CD4-positive, alpha-beta T cell treated with Interleukin-12 subunit alpha and Interleukin-12 subunit beta, for 1 hour (primary cell): Measurements from ENCODE around the gene PCDHA4.
"Not testable (repeated sequence)": the region's sequence is repeated elsewhere in the genome, so short reads cannot be mapped to it uniquely, and the experiment has no call there.

Source experiments
- DNase-seq: peaks from one replicate; pipeline ENCODE4 v3.0.0-alpha.2; 2020

Gene PCDHA4

GRCh38 chr5:140822281-140822629 is 15.4 kb downstream of the PCDHA4 start:
- DNase-seq: no peak

DNA sequence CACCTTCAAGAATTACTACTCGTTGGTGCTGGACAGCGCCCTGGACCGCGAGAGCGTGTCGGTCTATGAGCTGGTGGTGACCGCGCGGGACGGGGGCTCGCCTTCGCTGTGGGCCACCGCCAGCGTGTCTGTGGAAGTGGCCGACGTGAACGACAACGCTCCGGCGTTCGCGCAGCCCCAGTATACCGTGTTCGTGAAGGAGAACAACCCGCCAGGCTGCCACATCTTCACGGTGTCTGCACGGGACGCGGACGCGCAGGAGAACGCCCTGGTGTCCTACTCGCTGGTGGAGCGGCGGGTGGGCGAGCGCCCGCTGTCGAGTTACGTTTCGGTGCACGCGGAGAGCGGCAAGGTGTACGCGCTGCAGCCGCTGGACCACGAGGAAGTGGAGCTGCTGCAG is 16.1 kb downstream of the PCDHA4 start:
- not testable (repeated sequence) for DNase-seq

GRCh38 chr5:140823475-140823874 is 16.6 kb downstream of the PCDHA4 start:
- DNase-seq: no peak

GRCh38 chr5:140827704-140828361 is 21.0 kb downstream of the PCDHA4 start, which contains the start of gene PCDHA6:
PCDHA6 (plus strand) TSS chr5:140827960; CDS start chr5:140828092, 132 bp downstream.
- DNase-seq: no peak

- DNase-seq: no peak
Measured at GRCh38 chr5:140828362-140828737, 21.5 kb downstream of the PCDHA4 start.

- not testable (repeated sequence) for DNase-seq
Measured at GRCh38 chr5:140829511-140830501, 22.9 kb downstream of the PCDHA4 start.

DNA sequence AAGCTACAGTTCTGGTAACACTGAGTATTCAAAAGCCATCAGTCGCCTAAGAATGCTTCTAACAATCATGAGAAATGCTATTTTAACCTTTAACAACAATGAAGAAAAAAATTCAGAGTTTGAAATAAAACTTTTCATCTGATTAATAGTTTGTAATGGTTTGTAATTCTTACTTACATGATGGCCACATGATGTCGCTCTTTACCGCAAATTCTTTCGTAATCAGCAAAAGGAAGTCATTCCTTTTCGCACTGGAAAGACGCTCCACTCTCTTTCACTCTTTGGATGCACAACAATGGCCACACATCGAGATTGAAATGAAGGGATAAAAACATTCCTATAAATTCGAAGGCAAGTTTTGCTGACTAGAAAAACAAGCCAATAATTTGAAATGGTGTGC is 27.1 kb downstream of the PCDHA4 start, which contains the start of gene PCDHA7:
Gene PCDHA7, plus strand, starts transcription at position 277 of the 400 bp plus-strand sequence. Its CDS starts 115 bp downstream, at position 392.
- no peak for DNase-seq

DNA sequence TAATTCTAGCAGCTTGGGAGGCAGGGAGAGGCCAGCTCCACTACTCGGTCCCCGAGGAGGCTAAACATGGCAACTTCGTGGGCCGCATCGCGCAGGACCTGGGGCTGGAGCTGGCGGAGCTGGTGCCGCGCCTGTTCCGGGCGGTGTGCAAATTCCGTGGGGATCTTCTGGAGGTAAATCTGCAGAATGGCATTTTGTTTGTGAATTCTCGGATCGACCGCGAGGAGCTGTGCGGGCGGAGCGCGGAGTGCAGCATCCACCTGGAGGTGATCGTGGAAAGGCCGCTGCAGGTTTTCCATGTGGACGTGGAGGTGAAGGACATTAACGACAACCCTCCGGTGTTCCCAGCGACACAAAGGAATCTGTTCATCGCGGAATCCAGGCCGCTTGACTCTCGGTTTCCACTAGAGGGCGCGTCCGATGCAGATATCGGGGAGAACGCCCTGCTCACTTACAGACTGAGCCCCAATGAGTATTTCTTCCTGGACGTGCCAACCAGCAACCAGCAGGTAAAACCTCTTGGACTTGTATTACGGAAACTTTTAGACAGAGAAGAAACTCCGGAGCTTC is 27.7 kb downstream of the PCDHA4 start:
- DNase-seq: not testable (repeated sequence)

GRCh38 chr5:140835622-140836510 is 29.0 kb downstream of the PCDHA4 start:
- DNase-seq: no peak

DNA sequence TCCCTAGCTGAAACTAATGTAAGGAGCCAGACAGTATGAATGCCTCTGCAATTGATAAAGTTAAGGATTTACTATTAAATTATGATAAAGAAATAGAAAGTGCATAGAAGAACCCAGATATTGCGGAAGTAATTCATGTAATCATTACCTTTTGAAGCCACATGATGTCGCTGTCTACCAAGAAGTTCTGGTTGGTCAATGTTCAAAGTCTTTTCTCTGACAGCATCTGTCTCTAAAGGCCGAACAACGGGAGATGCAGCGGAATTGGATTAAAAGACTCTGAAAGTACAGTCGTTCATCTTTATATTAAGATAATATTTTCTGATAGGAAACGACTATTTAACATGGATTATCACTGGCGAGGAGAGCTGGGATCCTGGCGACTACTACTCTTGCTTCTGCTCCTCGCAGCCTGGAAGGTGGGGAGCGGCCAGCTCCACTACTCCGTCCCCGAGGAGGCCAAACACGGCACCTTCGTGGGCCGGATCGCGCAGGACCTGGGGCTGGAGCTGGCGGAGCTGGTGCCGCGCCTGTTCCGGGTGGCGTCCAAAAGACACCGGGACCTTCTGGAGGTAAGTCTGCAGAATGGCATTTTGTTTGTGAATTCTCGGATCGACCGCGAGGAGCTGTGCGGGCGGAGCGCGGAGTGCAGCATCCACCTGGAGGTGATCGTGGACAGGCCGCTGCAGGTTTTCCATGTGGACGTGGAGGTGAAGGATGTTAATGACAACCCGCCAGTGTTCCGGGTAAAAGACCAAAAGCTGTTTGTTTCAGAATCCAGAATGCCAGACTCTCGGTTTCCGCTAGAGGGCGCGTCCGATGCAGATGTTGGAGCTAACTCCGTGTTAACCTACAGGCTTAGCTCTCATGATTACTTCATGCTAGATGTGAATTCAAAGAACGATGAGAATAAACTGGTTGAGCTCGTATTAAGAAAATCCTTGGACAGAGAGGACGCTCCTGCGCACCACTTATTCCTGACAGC is 34.4 kb downstream of the PCDHA4 start, which contains the start of gene PCDHA8:
Gene PCDHA8, plus strand, starts transcription at position 210 of the 985 bp plus-strand sequence. Its CDS starts 135 bp downstream, at position 345.
- DNase-seq: peak; percentile 6

DNA sequence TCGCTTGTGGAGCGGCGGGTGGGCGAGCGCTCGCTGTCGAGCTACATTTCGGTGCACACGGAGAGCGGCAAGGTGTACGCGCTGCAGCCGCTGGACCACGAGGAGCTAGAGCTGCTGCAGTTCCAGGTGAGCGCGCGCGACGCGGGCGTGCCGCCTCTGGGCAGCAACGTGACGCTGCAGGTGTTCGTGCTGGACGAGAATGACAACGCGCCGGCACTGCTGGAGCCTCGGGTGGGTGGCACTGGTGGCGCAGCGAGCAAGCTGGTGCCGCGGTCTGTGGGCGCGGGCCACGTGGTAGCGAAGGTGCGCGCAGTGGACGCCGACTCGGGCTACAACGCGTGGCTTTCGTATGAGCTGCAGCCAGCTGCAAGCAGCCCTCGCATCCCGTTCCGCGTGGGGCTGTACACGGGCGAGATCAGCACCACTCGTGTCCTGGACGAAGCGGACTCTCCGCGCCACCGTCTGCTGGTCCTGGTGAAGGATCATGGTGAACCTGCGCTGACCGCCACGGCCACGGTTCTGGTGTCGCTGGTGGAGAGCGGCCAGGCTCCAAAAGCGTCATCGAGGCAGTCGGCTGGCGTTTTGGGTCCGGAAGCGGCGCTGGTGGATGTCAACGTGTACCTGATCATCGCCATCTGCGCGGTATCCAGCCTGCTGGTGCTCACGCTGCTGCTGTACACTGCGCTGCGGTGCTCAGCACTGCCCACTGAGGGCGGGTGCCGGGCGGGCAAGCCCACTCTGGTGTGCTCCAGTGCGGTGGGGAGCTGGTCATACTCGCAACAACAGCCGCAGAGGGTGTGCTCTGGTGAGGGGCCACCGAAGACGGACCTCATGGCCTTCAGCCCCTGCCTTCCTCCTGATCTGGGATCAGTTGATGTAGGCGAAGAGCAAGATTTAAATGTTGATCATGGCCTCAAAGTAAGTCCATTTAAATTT is 36.2 kb downstream of the PCDHA4 start:
- no peak for DNase-seq

GRCh38 chr5:140848139-140849102 is 41.6 kb downstream of the PCDHA4 start, which contains the start of gene PCDHA9:
PCDHA9 (plus strand) TSS chr5:140848382; CDS start chr5:140848496, 114 bp downstream.
- DNase-seq: not testable (repeated sequence)

GRCh38 chr5:140849831-140850634 is 43.2 kb downstream of the PCDHA4 start:
- not testable (repeated sequence) for DNase-seq

- no peak for DNase-seq
Measured at GRCh38 chr5:140855772-140856674, 49.2 kb downstream of the PCDHA4 start, which contains the start of gene PCDHA10. PCDHA10 (plus strand) TSS chr5:140855897; CDS start chr5:140856049, 152 bp downstream.

GRCh38 chr5:140857177-140857986 is 50.5 kb downstream of the PCDHA4 start:
- no peak for DNase-seq

DNA sequence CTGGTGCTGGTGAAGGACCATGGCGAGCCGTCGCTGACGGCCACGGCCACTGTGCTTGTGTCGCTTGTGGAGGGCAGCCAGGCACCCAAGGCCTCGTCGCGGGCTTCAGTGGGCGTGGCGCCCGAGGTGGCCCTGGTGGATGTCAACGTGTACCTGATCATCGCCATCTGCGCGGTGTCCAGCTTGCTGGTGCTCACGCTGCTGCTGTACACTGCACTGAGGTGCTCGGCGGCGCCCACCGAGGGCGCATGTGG is 51.0 kb downstream of the PCDHA4 start:
- DNase-seq: no peak
